Peyer's patch (tissue), 4 donors: ENCODE measurements around the gene CACTIN. TPM values are rescaled to one million over a fixed set of nuclear protein-coding genes. Genes with fewer than 3 reads are reported as not detected.

ENCODE experiments used
- DNase-seq, 3 donors: peaks; one replicate each; pipeline ENCODE4 v3.0.0-alpha.2; 2017 to 2019
- H3K27ac ChIP-seq, 4 donors: fragments of 200-600 bp; sonication (generic); one replicate each; pipeline ENCODE4 v1.5.1; 2016 to 2019
- H3K27me3 ChIP-seq, 2 donors: fragments of 200-600 bp; sonication (generic); one replicate each; pipeline ENCODE4 v1.5.1; 2019
- H3K36me3 ChIP-seq, 3 donors: fragments of 200-600 bp; sonication (generic); one replicate each; pipeline ENCODE4 v1.5.1; 2016 to 2019
- H3K4me1 ChIP-seq, 4 donors: fragments of 200-600 bp; sonication (generic); one replicate each; pipeline ENCODE4 v1.5.1; 2016 to 2019
- H3K4me3 ChIP-seq, 4 donors: fragments of 200-600 bp; sonication (generic); 1 replicate in 3 of 4; 2 replicates in 1 of 4; pipeline ENCODE4 v1.5.1; 2016 to 2019; ENCODE audit warnings: mild to moderate bottlenecking in 1 of 4
- H3K9me3 ChIP-seq, 4 donors: fragments of 200-600 bp; sonication (generic); one replicate each; pipeline ENCODE4 v1.5.1; 2016 to 2019; ENCODE audit warnings: mild to moderate bottlenecking in 1 of 4
- POLR2A ChIP-seq, 2 donors: fragments of 450-650 bp; IDR thresholded peaks; one replicate each; pipeline ENCODE4 v1.5.1; 2017; ENCODE audit warnings: antibody characterized with exemption in 2 of 2, mild to moderate bottlenecking in 2 of 2, moderate library complexity in 2 of 2
- total RNA-seq, 4 donors: library from RNA; depleted of rRNA; stranded (reverse); fragments of >200 nt; gene quantifications; one replicate each; pipeline ENCODE4 v1.1.0, GENCODE V29; 2016
- TF ChIP-seq, protein P1 (sequence below), 6 experiments: fragments of 450-650 bp in 4 of 6; fragments of 200-600 bp in 2 of 6; sonication (generic) in 1 of 6; IDR thresholded peaks; one replicate each; pipeline ENCODE4 v1.5.1; 2017 to 2019; ENCODE audit warnings: antibody characterized with exemption in 6 of 6, mild to moderate bottlenecking in 3 of 6, moderate library complexity in 1 of 6

The CACTIN gene
- total RNA-seq, 4 donors from 2014 or later: 21.2 to 60.2 (median 33.3) TPM

DNA sequence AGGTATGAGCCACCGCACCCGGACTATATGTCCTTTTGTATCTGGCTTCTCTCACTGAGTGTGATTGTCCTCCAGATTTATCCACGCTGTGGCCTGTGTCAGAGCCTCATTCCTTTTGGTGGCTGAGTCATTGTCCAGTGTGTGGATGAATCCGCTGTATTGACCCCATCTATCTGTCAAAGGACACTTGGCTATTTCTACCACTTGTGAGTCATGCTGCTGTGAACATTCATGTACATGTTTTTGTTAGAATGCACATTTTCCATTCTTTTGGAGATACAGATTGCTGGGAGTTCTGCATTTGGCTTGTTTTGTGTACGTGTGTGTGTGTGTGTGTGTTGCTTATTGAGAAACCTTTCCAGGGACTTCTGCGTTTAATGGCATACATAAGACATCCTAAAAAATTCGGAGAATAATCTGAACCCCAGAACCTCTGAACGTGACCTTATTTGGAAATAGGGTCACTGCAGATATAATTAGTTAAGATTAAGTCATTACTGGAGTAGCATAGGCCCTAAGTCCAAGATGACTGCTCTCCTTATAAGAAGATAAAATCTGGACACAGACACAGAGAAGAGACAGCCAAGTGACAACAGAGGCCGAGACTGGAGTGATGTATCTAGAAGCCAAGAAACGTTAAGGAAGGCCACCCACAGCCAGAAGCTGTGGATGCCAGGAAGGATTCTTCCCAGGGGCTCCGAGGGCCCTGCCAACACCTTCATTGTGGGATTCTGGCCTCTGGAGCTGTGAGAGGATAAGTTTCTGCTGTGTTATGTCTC, 46.2 kb downstream of the CACTIN start:
- DNase-seq: no peak
- no peaks in the 10 kb centered on the region for H3K9me3 ChIP-seq
- no peaks in the 10 kb centered on the region for H3K27me3 ChIP-seq
- peaks cover 0 to 25% (median 2%) of the 10 kb centered on the region in 4 donors for H3K4me1 ChIP-seq
- TF ChIP-seq, protein P1, sequence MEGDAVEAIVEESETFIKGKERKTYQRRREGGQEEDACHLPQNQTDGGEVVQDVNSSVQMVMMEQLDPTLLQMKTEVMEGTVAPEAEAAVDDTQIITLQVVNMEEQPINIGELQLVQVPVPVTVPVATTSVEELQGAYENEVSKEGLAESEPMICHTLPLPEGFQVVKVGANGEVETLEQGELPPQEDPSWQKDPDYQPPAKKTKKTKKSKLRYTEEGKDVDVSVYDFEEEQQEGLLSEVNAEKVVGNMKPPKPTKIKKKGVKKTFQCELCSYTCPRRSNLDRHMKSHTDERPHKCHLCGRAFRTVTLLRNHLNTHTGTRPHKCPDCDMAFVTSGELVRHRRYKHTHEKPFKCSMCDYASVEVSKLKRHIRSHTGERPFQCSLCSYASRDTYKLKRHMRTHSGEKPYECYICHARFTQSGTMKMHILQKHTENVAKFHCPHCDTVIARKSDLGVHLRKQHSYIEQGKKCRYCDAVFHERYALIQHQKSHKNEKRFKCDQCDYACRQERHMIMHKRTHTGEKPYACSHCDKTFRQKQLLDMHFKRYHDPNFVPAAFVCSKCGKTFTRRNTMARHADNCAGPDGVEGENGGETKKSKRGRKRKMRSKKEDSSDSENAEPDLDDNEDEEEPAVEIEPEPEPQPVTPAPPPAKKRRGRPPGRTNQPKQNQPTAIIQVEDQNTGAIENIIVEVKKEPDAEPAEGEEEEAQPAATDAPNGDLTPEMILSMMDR (IDR thresholded peaks at IDR 0.05): no peak
- TF ChIP-seq POLR2A (IDR thresholded peaks at IDR 0.05): no peak
- peaks cover 0 to 2% (median 0%) of the 10 kb centered on the region in 3 donors for H3K36me3 ChIP-seq
- peak overlapping the region in 3 of 4 donors; percentile 25 to 73 (median 62) for H3K27ac ChIP-seq
- H3K4me3 ChIP-seq: no peak overlapping the region

DNA sequence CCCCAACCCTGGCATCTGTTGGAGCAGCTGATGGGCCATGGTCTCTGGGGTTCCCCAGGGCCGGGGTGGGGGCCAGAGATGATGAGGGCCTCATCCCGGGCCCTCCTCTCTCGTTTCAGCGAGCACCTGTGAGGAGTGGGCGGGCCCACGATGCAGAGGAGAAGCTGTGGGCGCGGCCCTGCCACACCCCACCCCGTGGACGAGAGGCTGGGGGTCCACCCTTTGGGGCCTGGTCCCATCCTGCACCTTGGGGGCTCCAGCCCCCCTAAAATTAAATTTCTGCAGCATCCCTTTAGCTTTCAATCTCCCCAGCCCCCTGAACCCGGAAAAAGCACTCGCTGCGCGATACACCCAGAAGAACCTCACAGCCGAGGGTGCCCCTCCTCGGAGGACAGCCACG, 48.2 kb downstream of the CACTIN start:
- H3K4me3 ChIP-seq: no peak overlapping the region
- peaks cover 0 to 25% (median 5%) of the 10 kb centered on the region in 4 donors for H3K4me1 ChIP-seq
- H3K27ac ChIP-seq: peak overlapping the region in 2 of 4 donors; percentile 62 to 72
- no peaks in the 10 kb centered on the region for H3K9me3 ChIP-seq
- TF ChIP-seq, protein P1 (IDR thresholded peaks at IDR 0.05): no peak
- no peak for TF ChIP-seq POLR2A (IDR thresholded peaks at IDR 0.05)
- no peaks in the 10 kb centered on the region for H3K27me3 ChIP-seq
- peaks cover 0 to 5% (median 0%) of the 10 kb centered on the region in 3 donors for H3K36me3 ChIP-seq
- no peak for DNase-seq

DNA sequence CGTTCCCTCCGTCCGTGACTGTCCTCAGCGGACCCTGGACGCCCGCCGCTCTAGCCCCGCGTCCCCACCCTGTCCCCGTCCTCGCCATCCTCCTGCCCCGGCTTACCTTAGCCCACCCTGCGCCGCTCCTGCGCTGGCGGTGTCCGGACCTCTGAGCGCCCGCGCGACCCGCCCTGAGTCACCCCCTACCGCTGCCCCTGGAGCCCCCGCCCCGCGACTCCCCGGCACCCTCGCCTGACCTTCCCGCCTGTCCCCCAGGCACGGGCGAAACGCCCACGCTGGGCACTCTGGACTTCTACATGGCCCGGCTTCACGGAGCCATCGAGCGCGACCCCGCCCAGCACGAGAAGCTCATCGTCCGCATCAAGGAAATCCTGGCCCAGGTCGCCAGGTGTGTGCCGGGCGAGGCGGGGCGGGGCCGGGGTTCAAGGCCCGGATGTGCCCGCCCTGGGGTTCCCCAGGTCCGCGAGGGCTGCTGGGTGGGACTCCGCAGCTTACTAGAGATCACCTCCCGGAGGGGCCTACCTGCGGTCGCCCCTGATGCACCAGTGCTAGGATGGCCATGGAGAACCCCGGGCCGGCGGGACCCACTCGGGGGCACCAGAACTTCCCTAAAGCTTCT, 48.8 kb downstream of the CACTIN start:
- H3K36me3 ChIP-seq: peaks cover 0 to 5% (median 0%) of the 10 kb centered on the region in 3 donors
- DNase-seq: peak in 2 of 3 donors; percentile 69 to 81
- no peak for TF ChIP-seq POLR2A (IDR thresholded peaks at IDR 0.05)
- TF ChIP-seq, protein P1 (IDR thresholded peaks at IDR 0.05): no peak
- H3K27ac ChIP-seq: peak overlapping the region in 2 of 4 donors; percentile 65 to 72
- no peaks in the 10 kb centered on the region for H3K9me3 ChIP-seq
- peak overlapping the region in 1 of 4 donors; percentile 47 for H3K4me3 ChIP-seq
- H3K27me3 ChIP-seq: no peaks in the 10 kb centered on the region
- peaks cover 0 to 25% (median 6%) of the 10 kb centered on the region in 4 donors for H3K4me1 ChIP-seq

DNA sequence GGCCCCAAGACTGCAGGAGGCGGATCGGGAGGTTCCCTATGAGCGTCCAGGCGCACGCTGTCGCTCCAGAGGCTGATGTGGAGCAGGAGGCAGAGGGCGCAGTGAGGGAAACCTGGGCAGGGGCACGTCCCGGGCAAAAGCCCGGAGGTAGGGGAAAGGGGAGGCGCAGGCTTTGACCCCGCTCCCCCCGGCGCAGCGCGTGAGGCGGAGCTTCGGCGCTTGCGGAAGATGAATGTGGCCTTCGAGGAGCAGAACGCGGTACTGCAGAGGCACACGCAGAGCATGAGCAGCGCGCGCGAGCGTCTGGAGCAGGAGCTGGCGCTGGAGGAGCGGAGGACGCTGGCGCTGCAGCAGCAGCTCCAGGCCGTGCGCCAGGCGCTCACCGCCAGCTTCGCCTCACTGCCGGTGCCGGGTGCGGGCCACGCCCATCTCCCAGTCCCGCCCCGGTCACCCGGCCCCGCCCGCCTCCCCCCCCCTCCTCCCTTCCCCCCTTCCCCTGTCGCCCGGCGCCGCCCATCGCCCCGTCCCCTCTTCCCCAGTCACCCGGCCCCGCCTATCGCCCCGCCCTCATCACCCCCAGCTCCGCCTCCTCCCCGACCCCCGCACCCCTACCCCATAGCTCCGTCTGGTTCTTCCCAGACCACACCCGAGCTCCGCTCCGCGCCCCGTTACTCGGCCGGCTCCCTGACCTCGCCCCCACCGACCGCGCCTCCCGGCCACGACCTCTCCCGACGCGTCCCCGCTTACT, 49.7 kb downstream of the CACTIN start:
- peak in 2 of 3 donors; percentile 57 to 71 for DNase-seq
- Histone ChIP-seq H3K27me3 (no peaks in the 10 kb centered on the region), H3K4me3 (peak overlapping the region in 2 of 4 donors; percentile 35 to 47), H3K9me3 (no peaks in the 10 kb centered on the region), H3K4me1 (peaks cover 0 to 29% (median 8%) of the 10 kb centered on the region in 4 donors), H3K36me3 (peaks cover 0 to 5% (median 0%) of the 10 kb centered on the region in 3 donors), H3K27ac (peak overlapping the region in 3 of 4 donors; percentile 34 to 72 (median 65))
- TF ChIP-seq, protein P1 (IDR thresholded peaks at IDR 0.05): no peak
- TF ChIP-seq POLR2A (IDR thresholded peaks at IDR 0.05): no peak

DNA sequence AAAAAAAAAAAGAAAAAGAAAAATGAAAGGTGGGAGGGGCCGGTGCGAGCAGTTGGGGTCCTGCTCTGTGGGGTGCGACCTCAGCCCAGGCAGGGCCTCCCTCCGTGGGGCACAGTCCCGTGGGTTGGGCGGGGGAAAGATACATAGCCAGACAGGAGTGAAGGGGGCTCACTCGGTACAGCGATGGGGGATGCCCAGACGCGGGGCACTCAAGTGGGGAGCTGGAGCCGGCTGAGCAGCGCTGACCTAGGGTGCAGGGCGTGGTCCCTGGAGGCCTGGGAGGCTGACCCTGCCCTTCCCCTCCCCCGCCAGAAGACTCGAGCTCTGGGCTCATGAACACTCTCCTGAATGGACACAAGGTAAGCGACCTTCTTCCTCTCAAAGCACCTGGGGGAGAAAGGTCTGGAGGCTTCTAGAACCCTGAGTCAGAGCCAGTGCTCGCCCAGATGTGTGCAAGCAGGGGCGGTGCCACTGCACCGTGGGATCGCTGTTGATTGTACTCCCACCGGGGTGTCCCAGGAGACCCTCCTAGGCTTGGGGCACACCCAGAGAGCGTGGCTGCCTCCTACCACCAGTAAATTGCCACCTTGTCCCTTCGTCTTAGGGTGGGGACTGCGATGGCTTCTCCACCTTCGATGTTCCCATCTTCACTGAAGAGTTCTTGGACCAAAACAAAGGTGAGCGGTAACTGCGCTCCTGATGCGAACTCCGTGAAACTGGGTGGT, 50.5 kb downstream of the CACTIN start:
- no peak for DNase-seq
- no peak for TF ChIP-seq POLR2A (IDR thresholded peaks at IDR 0.05)
- TF ChIP-seq, protein P1 (IDR thresholded peaks at IDR 0.05): no peak
- peak overlapping the region in 3 of 4 donors; percentile 8 to 65 (median 34) for H3K27ac ChIP-seq
- peaks cover 0 to 32% (median 8%) of the 10 kb centered on the region in 4 donors for H3K4me1 ChIP-seq
- H3K9me3 ChIP-seq: no peaks in the 10 kb centered on the region
- H3K27me3 ChIP-seq: no peaks in the 10 kb centered on the region
- H3K36me3 ChIP-seq: peaks cover 0 to 5% (median 0%) of the 10 kb centered on the region in 3 donors
- H3K4me3 ChIP-seq: peak overlapping the region in 1 of 4 donors; percentile 47
